ENCODE data around the gene ADGRA3.

GRCh38 chr4:22458098-22458497, 57.8 kb downstream of the ADGRA3 start:
- TF ChIP-seq, protein P1, sequence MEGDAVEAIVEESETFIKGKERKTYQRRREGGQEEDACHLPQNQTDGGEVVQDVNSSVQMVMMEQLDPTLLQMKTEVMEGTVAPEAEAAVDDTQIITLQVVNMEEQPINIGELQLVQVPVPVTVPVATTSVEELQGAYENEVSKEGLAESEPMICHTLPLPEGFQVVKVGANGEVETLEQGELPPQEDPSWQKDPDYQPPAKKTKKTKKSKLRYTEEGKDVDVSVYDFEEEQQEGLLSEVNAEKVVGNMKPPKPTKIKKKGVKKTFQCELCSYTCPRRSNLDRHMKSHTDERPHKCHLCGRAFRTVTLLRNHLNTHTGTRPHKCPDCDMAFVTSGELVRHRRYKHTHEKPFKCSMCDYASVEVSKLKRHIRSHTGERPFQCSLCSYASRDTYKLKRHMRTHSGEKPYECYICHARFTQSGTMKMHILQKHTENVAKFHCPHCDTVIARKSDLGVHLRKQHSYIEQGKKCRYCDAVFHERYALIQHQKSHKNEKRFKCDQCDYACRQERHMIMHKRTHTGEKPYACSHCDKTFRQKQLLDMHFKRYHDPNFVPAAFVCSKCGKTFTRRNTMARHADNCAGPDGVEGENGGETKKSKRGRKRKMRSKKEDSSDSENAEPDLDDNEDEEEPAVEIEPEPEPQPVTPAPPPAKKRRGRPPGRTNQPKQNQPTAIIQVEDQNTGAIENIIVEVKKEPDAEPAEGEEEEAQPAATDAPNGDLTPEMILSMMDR (IDR thresholded peaks at IDR 0.05): no peak
- TF ChIP-seq POLR2A (IDR thresholded peaks at IDR 0.05): no peak

All from thyroid gland (tissue), 4 donors.